Muscle layer of colon (tissue), 2 donors: ENCODE measurements around the gene ALKBH6.

ENCODE experiments used
- H3K27ac ChIP-seq: one replicate; pipeline ENCODE4 v1.7.0; 2013; ENCODE audit warnings: low read depth, mild to moderate bottlenecking, low read length, moderate library complexity
- H3K27me3 ChIP-seq, 2 donors: one replicate each; pipeline ENCODE4 v1.7.0; 2013; ENCODE audit warnings: low read length in 2 of 2, mild to moderate bottlenecking in 2 of 2; ENCODE audit not compliant: insufficient read depth in 2 of 2, control insufficient read depth in 1 of 2
- H3K36me3 ChIP-seq: one replicate; pipeline ENCODE4 v1.7.0; 2013; ENCODE audit warnings: mild to moderate bottlenecking, low read length; ENCODE audit not compliant: insufficient read depth
- H3K4me1 ChIP-seq: one replicate; pipeline ENCODE4 v1.7.0; 2013; ENCODE audit warnings: mild to moderate bottlenecking, low read length; ENCODE audit not compliant: insufficient read depth
- H3K4me3 ChIP-seq, 2 donors: one replicate each; pipeline ENCODE4 v1.7.0; 2013; ENCODE audit warnings: low read length in 2 of 2, low read depth in 1 of 2, mild to moderate bottlenecking in 1 of 2, moderate library complexity in 1 of 2
- H3K9ac ChIP-seq: one replicate; pipeline ENCODE4 v1.7.0; 2013; ENCODE audit warnings: low read length
- H3K9me3 ChIP-seq: one replicate; pipeline ENCODE4 v1.7.0; 2013; ENCODE audit warnings: mild to moderate bottlenecking, low read length
- donor health status: abdominal sarcoma.
- donor health status: Adenocarcinoma of cecum.

ALKBH6 gene

GRCh38 chr19:35963514-35963913 is 50.5 kb downstream of the ALKBH6 start:
- H3K9me3 ChIP-seq: no peaks in the 10 kb centered on the region
- no peak overlapping the region for H3K9ac ChIP-seq
- no peaks in the 10 kb centered on the region for H3K36me3 ChIP-seq
- no peak overlapping the region for H3K27ac ChIP-seq
- no peak overlapping the region for H3K4me3 ChIP-seq
- peaks cover 15 to 25% of the 10 kb centered on the region in 2 donors for H3K27me3 ChIP-seq
- H3K4me1 ChIP-seq: no peaks in the 10 kb centered on the region

- H3K9me3 ChIP-seq: no peaks in the 10 kb centered on the region
- no peak overlapping the region for H3K9ac ChIP-seq
- H3K27me3 ChIP-seq: peaks cover 20 to 35% of the 10 kb centered on the region in 2 donors
- H3K36me3 ChIP-seq: no peaks in the 10 kb centered on the region
- H3K27ac ChIP-seq: no peak overlapping the region
- no peak overlapping the region for H3K4me3 ChIP-seq
- no peaks in the 10 kb centered on the region for H3K4me1 ChIP-seq
Measured at GRCh38 chr19:35960432-35960972, 53.5 kb downstream of the ALKBH6 start.

- no peaks in the 10 kb centered on the region for H3K9me3 ChIP-seq
- H3K4me3 ChIP-seq: no peak overlapping the region
- H3K9ac ChIP-seq: no peak overlapping the region
- no peaks in the 10 kb centered on the region for H3K4me1 ChIP-seq
- H3K27me3 ChIP-seq: peaks cover 20 to 35% of the 10 kb centered on the region in 2 donors
- H3K27ac ChIP-seq: no peak overlapping the region
- no peaks in the 10 kb centered on the region for H3K36me3 ChIP-seq
Measured at GRCh38 chr19:35959968-35960320, 54.1 kb downstream of the ALKBH6 start.
